NCI-H345 treated with DMSO at 0.1 percent for 48 hours (cell line): Measurements from ENCODE around the gene DDIAS.
"Not testable (repeated sequence)": the region's sequence is repeated elsewhere in the genome, so short reads cannot be mapped to it uniquely, and the experiment has no call there.

Source experiments
- DNase-seq: peaks from one replicate; lab custom pipeline; 2025; ENCODE audit not compliant: unreplicated experiment; lab: John Stamatoyannopoulos, UW

Gene DDIAS

GRCh38 chr11:82922396-82923173 is 21.0 kb downstream of the DDIAS start:
- not testable (repeated sequence) for DNase-seq

- no peak for DNase-seq
These were observed 23.1 kb downstream of the DDIAS start for GRCh38 chr11:82924522-82925224.

- DNase-seq = peak; percentile 65
These were observed 25.8 kb downstream of the DDIAS start for GRCh38 chr11:82927264-82927880.

- no peak for DNase-seq
These were observed 27.6 kb downstream of the DDIAS start for GRCh38 chr11:82929121-82929520.

- no peak for DNase-seq
These were observed 28.7 kb downstream of the DDIAS start for GRCh38 chr11:82930229-82930628.

- DNase-seq = no peak
These were observed 29.2 kb downstream of the DDIAS start for GRCh38 chr11:82930734-82931133.

- DNase-seq = no peak
These were observed 31.0 kb downstream of the DDIAS start for GRCh38 chr11:82932564-82932963.

GRCh38 chr11:82936261-82936660 is 34.7 kb downstream of the DDIAS start:
- DNase-seq = no peak

GRCh38 chr11:82937554-82937953 is 36.0 kb downstream of the DDIAS start:
- no peak for DNase-seq

- no peak for DNase-seq
These were observed 37.9 kb downstream of the DDIAS start for GRCh38 chr11:82939456-82939855.

- DNase-seq = no peak
These were observed 40.8 kb downstream of the DDIAS start for GRCh38 chr11:82942376-82942775.

- DNase-seq = not testable (repeated sequence)
These were observed 41.9 kb downstream of the DDIAS start for GRCh38 chr11:82943430-82943829.

GRCh38 chr11:82944198-82944597 is 42.7 kb downstream of the DDIAS start:
- no peak for DNase-seq

- DNase-seq = not testable (repeated sequence)
These were observed 43.5 kb downstream of the DDIAS start for GRCh38 chr11:82945041-82945440.

GRCh38 chr11:82945682-82946081 is 44.1 kb downstream of the DDIAS start:
- no peak for DNase-seq

- DNase-seq = no peak
These were observed 47.8 kb downstream of the DDIAS start for GRCh38 chr11:82949352-82949751.

- not testable (repeated sequence) for DNase-seq
These were observed 49.0 kb downstream of the DDIAS start for GRCh38 chr11:82950502-82950901.

GRCh38 chr11:82955736-82956453 is 54.4 kb downstream of the DDIAS start:
- peak; percentile 27 for DNase-seq

GRCh38 chr11:82959987-82960778 is 58.6 kb downstream of the DDIAS start:
- no peak for DNase-seq

- DNase-seq = no peak
These were observed 59.2 kb downstream of the DDIAS start for GRCh38 chr11:82960779-82961143.

GRCh38 chr11:82962021-82962420 is 60.5 kb downstream of the DDIAS start:
- DNase-seq = not testable (repeated sequence)
